ENCODE data around the gene CBLB. TPM values are rescaled to one million over a fixed set of nuclear protein-coding genes. Genes with fewer than 3 reads are reported as not detected.

Gene CBLB
- total RNA-seq, 1 experiment from 2014 or later = 19.7 TPM

DNA sequence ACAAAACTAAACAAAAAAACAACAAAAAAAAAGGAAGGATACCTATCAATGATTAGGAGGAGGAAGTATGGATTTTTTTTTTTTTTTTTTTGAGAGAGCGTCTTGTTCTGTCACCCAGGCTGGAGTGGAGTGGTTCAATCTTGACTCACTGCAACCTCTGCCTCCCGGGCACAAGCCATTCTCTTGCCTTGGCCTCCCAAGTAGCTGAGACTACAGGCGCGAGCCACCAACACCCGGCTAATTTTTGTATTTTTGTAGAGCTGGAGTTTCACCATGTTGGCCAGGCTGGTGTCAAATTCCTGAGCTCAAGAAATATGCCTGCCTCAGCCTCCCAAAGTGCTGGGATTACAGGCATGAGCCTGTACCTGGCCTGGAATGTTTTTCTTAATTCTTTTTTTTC, 195.8 kb downstream of the CBLB start:
- ChIA-PET CTCF (interaction anchor here (0.5 kb wide), 1 partner anchor 51 kb away, joined by 3 read pairs; no protein-coding TSS in a partner anchor), POLR2A (no interaction called here)
- no peak overlapping the region for H3K4me3 Mint-ChIP-seq (ENCODE audit: unreplicated experiment)
- H3K36me3 Mint-ChIP-seq (ENCODE audit: insufficient read depth, unreplicated experiment) = peaks cover 36% of the 10 kb centered on the region
- H3K9me3 Mint-ChIP-seq (ENCODE audit: unreplicated experiment) = no peaks in the 10 kb centered on the region
- H3K4me1 Mint-ChIP-seq (ENCODE audit: insufficient read depth, unreplicated experiment) = no peaks in the 10 kb centered on the region
- TF ChIP-seq, protein P1, sequence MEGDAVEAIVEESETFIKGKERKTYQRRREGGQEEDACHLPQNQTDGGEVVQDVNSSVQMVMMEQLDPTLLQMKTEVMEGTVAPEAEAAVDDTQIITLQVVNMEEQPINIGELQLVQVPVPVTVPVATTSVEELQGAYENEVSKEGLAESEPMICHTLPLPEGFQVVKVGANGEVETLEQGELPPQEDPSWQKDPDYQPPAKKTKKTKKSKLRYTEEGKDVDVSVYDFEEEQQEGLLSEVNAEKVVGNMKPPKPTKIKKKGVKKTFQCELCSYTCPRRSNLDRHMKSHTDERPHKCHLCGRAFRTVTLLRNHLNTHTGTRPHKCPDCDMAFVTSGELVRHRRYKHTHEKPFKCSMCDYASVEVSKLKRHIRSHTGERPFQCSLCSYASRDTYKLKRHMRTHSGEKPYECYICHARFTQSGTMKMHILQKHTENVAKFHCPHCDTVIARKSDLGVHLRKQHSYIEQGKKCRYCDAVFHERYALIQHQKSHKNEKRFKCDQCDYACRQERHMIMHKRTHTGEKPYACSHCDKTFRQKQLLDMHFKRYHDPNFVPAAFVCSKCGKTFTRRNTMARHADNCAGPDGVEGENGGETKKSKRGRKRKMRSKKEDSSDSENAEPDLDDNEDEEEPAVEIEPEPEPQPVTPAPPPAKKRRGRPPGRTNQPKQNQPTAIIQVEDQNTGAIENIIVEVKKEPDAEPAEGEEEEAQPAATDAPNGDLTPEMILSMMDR (IDR thresholded peaks at IDR 0.05; ENCODE audit: unreplicated experiment) = no peak
- H3K27ac Mint-ChIP-seq (ENCODE audit: low read depth, unreplicated experiment) = no peak overlapping the region
- no peak for DNase-seq (ENCODE audit: unreplicated experiment)
- H3K27me3 Mint-ChIP-seq (ENCODE audit: insufficient read depth, unreplicated experiment) = no peaks in the 10 kb centered on the region
- BruUV-seq (replicated peaks) = no TSS peak
- intact Hi-C loops (cut with micrococcal nuclease) = no loop called here

- ChIA-PET CTCF (no interaction called here), POLR2A (no interaction called here)
- H3K4me1 Mint-ChIP-seq (ENCODE audit: insufficient read depth, unreplicated experiment) = no peaks in the 10 kb centered on the region
- H3K36me3 Mint-ChIP-seq (ENCODE audit: insufficient read depth, unreplicated experiment) = peaks cover 28% of the 10 kb centered on the region
- no peaks in the 10 kb centered on the region for H3K9me3 Mint-ChIP-seq (ENCODE audit: unreplicated experiment)
- no TSS peak for BruUV-seq (replicated peaks)
- no peak overlapping the region for H3K4me3 Mint-ChIP-seq (ENCODE audit: unreplicated experiment)
- intact Hi-C loops (cut with micrococcal nuclease) = no loop called here
- H3K27ac Mint-ChIP-seq (ENCODE audit: low read depth, unreplicated experiment) = no peak overlapping the region
- TF ChIP-seq, protein P1 (IDR thresholded peaks at IDR 0.05; ENCODE audit: unreplicated experiment) = no peak
- no peaks in the 10 kb centered on the region for H3K27me3 Mint-ChIP-seq (ENCODE audit: insufficient read depth, unreplicated experiment)
- DNase-seq (ENCODE audit: unreplicated experiment) = no peak
These were observed 206.5 kb downstream of the CBLB start for GRCh38 chr3:105662306-105662705.

- no peak overlapping the region for H3K27ac Mint-ChIP-seq (ENCODE audit: low read depth, unreplicated experiment)
- H3K9me3 Mint-ChIP-seq (ENCODE audit: unreplicated experiment) = no peaks in the 10 kb centered on the region
- intact Hi-C loops (cut with micrococcal nuclease) = no loop called here
- TF ChIP-seq, protein P1 (IDR thresholded peaks at IDR 0.05; ENCODE audit: unreplicated experiment) = no peak
- no TSS peak for BruUV-seq (replicated peaks)
- ChIA-PET POLR2A (no interaction called here), CTCF (interaction anchor here (0.6 kb wide), 1 partner anchor 1499 kb away, joined by 3 read pairs; no protein-coding TSS in a partner anchor)
- DNase-seq (ENCODE audit: unreplicated experiment) = no peak
- H3K36me3 Mint-ChIP-seq (ENCODE audit: insufficient read depth, unreplicated experiment) = peaks cover 28% of the 10 kb centered on the region
- no peaks in the 10 kb centered on the region for H3K4me1 Mint-ChIP-seq (ENCODE audit: insufficient read depth, unreplicated experiment)
- no peak overlapping the region for H3K4me3 Mint-ChIP-seq (ENCODE audit: unreplicated experiment)
- no peaks in the 10 kb centered on the region for H3K27me3 Mint-ChIP-seq (ENCODE audit: insufficient read depth, unreplicated experiment)
These were observed 207.4 kb downstream of the CBLB start for GRCh38 chr3:105661461-105661860.

GRCh38 chr3:105656651-105657504, 211.9 kb downstream of the CBLB start:
- POLR2A ChIA-PET = no interaction called here

More at GRCh38 chr3:105656651-105657504, 211.9 kb downstream of the CBLB start:
- BruUV-seq (replicated peaks) = no TSS peak
- Mint-ChIP-seq H3K36me3 (ENCODE audit: insufficient read depth, unreplicated experiment) (peaks cover 28% of the 10 kb centered on the region), H3K4me1 (ENCODE audit: insufficient read depth, unreplicated experiment) (no peaks in the 10 kb centered on the region), H3K27ac (ENCODE audit: low read depth, unreplicated experiment) (no peak overlapping the region), H3K4me3 (ENCODE audit: unreplicated experiment) (no peak overlapping the region), H3K27me3 (ENCODE audit: insufficient read depth, unreplicated experiment) (no peaks in the 10 kb centered on the region), H3K9me3 (ENCODE audit: unreplicated experiment) (no peaks in the 10 kb centered on the region)
- DNase-seq (ENCODE audit: unreplicated experiment) = no peak
- intact Hi-C loops (cut with micrococcal nuclease) = no loop called here
- TF ChIP-seq, protein P1 (IDR thresholded peaks at IDR 0.05; ENCODE audit: unreplicated experiment) = no peak
- CTCF ChIA-PET = interaction anchor here (0.6 kb wide), 1 partner anchor 1861 kb away, joined by 3 read pairs; no protein-coding TSS in a partner anchor
